Liver (tissue), 9 donors: ENCODE results near the gene CREB3L2. TPM values are rescaled to one million over a fixed set of nuclear protein-coding genes. Genes with fewer than 3 reads are reported as not detected.

ENCODE experiments used
- DNase-seq: peaks from one replicate; pipeline ENCODE4 v3.0.0-alpha.2; 2017; ENCODE audit warnings: low spot score
- H3K27ac ChIP-seq, 2 donors: one replicate each; pipeline ENCODE4 v1.7.0; 2013; ENCODE audit warnings: inconsistent platforms in 2 of 2, low read length in 2 of 2, control low read depth in 1 of 2, low read depth in 1 of 2, mild to moderate bottlenecking in 1 of 2
- H3K27me3 ChIP-seq, 4 donors: one replicate each; pipeline versions ENCODE4 v1.6.1 to v1.7.0; 2013; ENCODE audit warnings: low read length in 3 of 4, inconsistent platforms in 1 of 4, mild to moderate bottlenecking in 1 of 4, moderate library complexity in 1 of 4; ENCODE audit not compliant: control insufficient read depth in 4 of 4, insufficient read depth in 4 of 4
- H3K36me3 ChIP-seq, 4 donors: one replicate each; pipeline versions ENCODE4 v1.6.1 to v1.7.0; 2013; ENCODE audit warnings: low read length in 3 of 4, mild to moderate bottlenecking in 3 of 4, low read depth in 1 of 4, moderate library complexity in 1 of 4; ENCODE audit not compliant: control insufficient read depth in 4 of 4, insufficient read depth in 3 of 4
- H3K4me1 ChIP-seq, 4 donors: one replicate each; pipeline versions ENCODE4 v1.6.1 to v1.7.0; 2013; ENCODE audit warnings: low read length in 3 of 4, mild to moderate bottlenecking in 3 of 4, moderate library complexity in 1 of 4; ENCODE audit not compliant: control insufficient read depth in 4 of 4, insufficient read depth in 4 of 4
- H3K4me3 ChIP-seq, 3 donors: one replicate each; pipeline versions ENCODE4 v1.6.1 to v1.7.0; 2013; ENCODE audit warnings: low read length in 3 of 3, control low read depth in 1 of 3, low read depth in 1 of 3, mild to moderate bottlenecking in 1 of 3
- H3K9ac ChIP-seq, 2 donors: one replicate each; pipeline ENCODE4 v1.7.0; 2013; ENCODE audit warnings: low read length in 2 of 2, mild to moderate bottlenecking in 2 of 2, moderate library complexity in 2 of 2, control low read depth in 1 of 2, low read depth in 1 of 2
- H3K9me3 ChIP-seq, 4 donors: one replicate each; pipeline versions ENCODE4 v1.6.1 to v1.7.0; 2013; ENCODE audit warnings: low read length in 3 of 4; ENCODE audit not compliant: control insufficient read depth in 4 of 4
- EGR1 ChIP-seq, 2 donors: IDR thresholded peaks; 2 replicates each; pipeline ENCODE4 v1.6.1; 2016 to 2018; ENCODE audit warnings: antibody characterized with exemption in 2 of 2, low read depth in 2 of 2
- FOXA1 ChIP-seq: IDR thresholded peaks from 2 replicates; pipeline ENCODE4 v1.6.1; 2016; ENCODE audit warnings: antibody characterized with exemption
- FOXA2 ChIP-seq: IDR thresholded peaks from 2 replicates; pipeline ENCODE4 v1.6.1; 2016; ENCODE audit warnings: antibody characterized with exemption
- GABPA ChIP-seq, 2 donors: IDR thresholded peaks in 1 of 2; conservative IDR thresholded peaks in 1 of 2; 2 replicates each; pipeline ENCODE4 v1.6.1; 2016; ENCODE audit warnings: antibody characterized with exemption in 2 of 2, mild to moderate bottlenecking in 1 of 2, moderate library complexity in 1 of 2
- HNF4A ChIP-seq, 2 donors: conservative IDR thresholded peaks; 2 replicates each; pipeline ENCODE4 v1.6.1; 2016; ENCODE audit warnings: antibody characterized with exemption in 2 of 2, mild to moderate bottlenecking in 2 of 2
- HNF4G ChIP-seq: IDR thresholded peaks from 2 replicates; pipeline ENCODE4 v1.6.1; 2016; ENCODE audit warnings: antibody characterized with exemption
- JUND ChIP-seq, 2 donors: IDR thresholded peaks; 2 replicates each; pipeline ENCODE4 v1.6.1; 2016; ENCODE audit warnings: antibody characterized with exemption in 2 of 2
- NR2F2 ChIP-seq: IDR thresholded peaks from 2 replicates; pipeline ENCODE4 v1.6.1; 2016; ENCODE audit warnings: antibody characterized with exemption
- RAD21 ChIP-seq, 2 donors: IDR thresholded peaks; 2 replicates each; pipeline ENCODE4 v1.6.1; 2016; ENCODE audit warnings: antibody characterized with exemption in 2 of 2, mild to moderate bottlenecking in 2 of 2
- SP1 ChIP-seq: IDR thresholded peaks from 2 replicates; pipeline ENCODE4 v1.6.1; 2018; ENCODE audit warnings: antibody characterized with exemption, mild to moderate bottlenecking
- TAF1 ChIP-seq: conservative IDR thresholded peaks from 2 replicates; pipeline ENCODE4 v1.6.1; 2016; ENCODE audit warnings: antibody characterized with exemption, mild to moderate bottlenecking
- YY1 ChIP-seq: IDR thresholded peaks from 2 replicates; pipeline ENCODE4 v1.6.1; 2016; ENCODE audit warnings: antibody characterized with exemption, mild to moderate bottlenecking
- WGBS: extraction: QIAGEN DNeasy Blood & Tissue Kit; methylation state at CpG from one replicate; pipeline ENCODE4 v1.1.7; 2013; 5-methylcytosine and 5-hydroxymethylcytosine counted together
- polyA plus RNA-seq, 2 donors: library from polyadenylated mRNA; stranded (reverse) in 1 of 2; unstranded in 1 of 2; fragments of 200-250 nt in 1 of 2; fragments of >200 nt in 1 of 2; fragmentation: Nextera tagmentation in 1 of 2; extraction: Ambion mirVana in 1 of 2; gene quantifications; one replicate each; pipeline versions ENCODE4 v1.2.1 to v1.2.3, GENCODE V29; 2013 to 2015
- total RNA-seq, 2 donors: library from RNA; depleted of rRNA; stranded (reverse); fragments of >200 nt; gene quantifications; one replicate each; pipeline ENCODE4 v1.2.3, GENCODE V29; 2014
- TF ChIP-seq, protein P1 (sequence below): IDR thresholded peaks from 2 replicates; pipeline ENCODE4 v1.6.1; 2016; ENCODE audit warnings: antibody characterized with exemption, mild to moderate bottlenecking
- TF ChIP-seq, protein P2 (sequence below): fragments of 150-350 bp; IDR thresholded peaks from 2 replicates; pipeline ENCODE4 v1.5.1; 2017; ENCODE audit warnings: improper control_type of control experiment, low read depth, low read length; ENCODE audit not compliant: missing input control
- TF ChIP-seq, protein P3 (sequence below): IDR thresholded peaks from 2 replicates; pipeline ENCODE4 v1.6.1; 2016; ENCODE audit warnings: antibody characterized with exemption
- TF ChIP-seq, protein P4 (sequence below): IDR thresholded peaks from 2 replicates; pipeline ENCODE4 v1.6.1; 2016; ENCODE audit warnings: antibody characterized with exemption
- TF ChIP-seq, protein P5 (sequence below): IDR thresholded peaks from 2 replicates; pipeline ENCODE4 v1.6.1; 2016; ENCODE audit warnings: antibody characterized with exemption
- donor health status: healthy.
- donor health status: healthy.
- donor health status: healthy.
- donor health status: healthy.
- donor health status: healthy.

Gene CREB3L2
- total and polyA plus RNA-seq, 4 donors, result 6.7 to 16.6 (median 9.9) TPM

DNA sequence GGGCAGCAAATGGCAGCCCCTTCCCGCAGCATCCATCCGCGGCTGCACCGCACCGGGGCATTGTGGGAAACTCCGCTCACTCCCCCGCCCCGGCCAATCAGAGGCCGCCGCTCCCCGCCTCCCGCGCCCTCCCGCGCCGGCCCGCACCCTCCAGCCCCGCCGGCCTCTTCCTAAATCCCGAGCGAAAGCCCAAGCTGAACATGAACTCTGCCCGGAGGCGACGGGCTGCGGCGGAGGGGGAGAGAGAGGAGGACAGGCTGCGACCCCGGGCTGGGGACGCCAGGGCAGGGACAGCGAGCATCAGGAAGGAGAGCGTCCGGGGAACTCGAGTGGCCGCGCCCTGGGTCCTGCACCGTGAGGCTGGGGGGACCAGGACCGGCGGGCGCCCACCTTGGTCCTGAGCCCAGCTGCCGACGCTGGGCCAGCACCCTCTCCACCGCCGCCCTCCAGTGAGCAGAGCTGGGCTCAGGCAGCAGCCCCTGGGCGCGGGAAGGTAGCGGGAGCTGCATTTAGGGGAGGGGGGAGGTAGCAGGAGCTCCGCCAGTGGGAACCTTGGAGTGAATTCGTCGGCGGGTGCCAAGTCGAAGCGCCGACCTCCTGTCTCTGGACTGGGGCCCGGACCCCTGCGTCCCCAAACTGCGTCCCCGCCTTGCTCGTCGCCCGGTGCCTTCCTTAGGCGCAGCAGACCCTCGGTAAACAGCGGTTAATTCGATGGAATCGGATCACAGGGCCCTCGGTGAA is 154.9 kb downstream of the CREB3L2 start, which contains the start of gene DGKI:
Gene DGKI (minus strand): TSS at position 148 of the 741 bp plus-strand sequence.
- H3K27ac ChIP-seq, result no peak within 1 kb of the TSS
- no peaks in the 10 kb centered on the region for H3K9me3 ChIP-seq
- H3K4me3 ChIP-seq, result peak within 1 kb of the TSS in 1 of 3 donors; percentile 53
- peaks cover 0 to 7% (median 0%) of the 10 kb centered on the region in 4 donors for H3K27me3 ChIP-seq
- no peak within 1 kb of the TSS for H3K9ac ChIP-seq
- DNase-seq, result no peak
- H3K36me3 ChIP-seq, result peaks cover 0 to 2% (median 0%) of the 10 kb centered on the region in 4 donors
- 5% methylated on average over 66 of the region's 66 CpGs for WGBS
- TF ChIP-seq, protein P1, sequence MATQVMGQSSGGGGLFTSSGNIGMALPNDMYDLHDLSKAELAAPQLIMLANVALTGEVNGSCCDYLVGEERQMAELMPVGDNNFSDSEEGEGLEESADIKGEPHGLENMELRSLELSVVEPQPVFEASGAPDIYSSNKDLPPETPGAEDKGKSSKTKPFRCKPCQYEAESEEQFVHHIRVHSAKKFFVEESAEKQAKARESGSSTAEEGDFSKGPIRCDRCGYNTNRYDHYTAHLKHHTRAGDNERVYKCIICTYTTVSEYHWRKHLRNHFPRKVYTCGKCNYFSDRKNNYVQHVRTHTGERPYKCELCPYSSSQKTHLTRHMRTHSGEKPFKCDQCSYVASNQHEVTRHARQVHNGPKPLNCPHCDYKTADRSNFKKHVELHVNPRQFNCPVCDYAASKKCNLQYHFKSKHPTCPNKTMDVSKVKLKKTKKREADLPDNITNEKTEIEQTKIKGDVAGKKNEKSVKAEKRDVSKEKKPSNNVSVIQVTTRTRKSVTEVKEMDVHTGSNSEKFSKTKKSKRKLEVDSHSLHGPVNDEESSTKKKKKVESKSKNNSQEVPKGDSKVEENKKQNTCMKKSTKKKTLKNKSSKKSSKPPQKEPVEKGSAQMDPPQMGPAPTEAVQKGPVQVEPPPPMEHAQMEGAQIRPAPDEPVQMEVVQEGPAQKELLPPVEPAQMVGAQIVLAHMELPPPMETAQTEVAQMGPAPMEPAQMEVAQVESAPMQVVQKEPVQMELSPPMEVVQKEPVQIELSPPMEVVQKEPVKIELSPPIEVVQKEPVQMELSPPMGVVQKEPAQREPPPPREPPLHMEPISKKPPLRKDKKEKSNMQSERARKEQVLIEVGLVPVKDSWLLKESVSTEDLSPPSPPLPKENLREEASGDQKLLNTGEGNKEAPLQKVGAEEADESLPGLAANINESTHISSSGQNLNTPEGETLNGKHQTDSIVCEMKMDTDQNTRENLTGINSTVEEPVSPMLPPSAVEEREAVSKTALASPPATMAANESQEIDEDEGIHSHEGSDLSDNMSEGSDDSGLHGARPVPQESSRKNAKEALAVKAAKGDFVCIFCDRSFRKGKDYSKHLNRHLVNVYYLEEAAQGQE, result no peak
- TF ChIP-seq, protein P2, sequence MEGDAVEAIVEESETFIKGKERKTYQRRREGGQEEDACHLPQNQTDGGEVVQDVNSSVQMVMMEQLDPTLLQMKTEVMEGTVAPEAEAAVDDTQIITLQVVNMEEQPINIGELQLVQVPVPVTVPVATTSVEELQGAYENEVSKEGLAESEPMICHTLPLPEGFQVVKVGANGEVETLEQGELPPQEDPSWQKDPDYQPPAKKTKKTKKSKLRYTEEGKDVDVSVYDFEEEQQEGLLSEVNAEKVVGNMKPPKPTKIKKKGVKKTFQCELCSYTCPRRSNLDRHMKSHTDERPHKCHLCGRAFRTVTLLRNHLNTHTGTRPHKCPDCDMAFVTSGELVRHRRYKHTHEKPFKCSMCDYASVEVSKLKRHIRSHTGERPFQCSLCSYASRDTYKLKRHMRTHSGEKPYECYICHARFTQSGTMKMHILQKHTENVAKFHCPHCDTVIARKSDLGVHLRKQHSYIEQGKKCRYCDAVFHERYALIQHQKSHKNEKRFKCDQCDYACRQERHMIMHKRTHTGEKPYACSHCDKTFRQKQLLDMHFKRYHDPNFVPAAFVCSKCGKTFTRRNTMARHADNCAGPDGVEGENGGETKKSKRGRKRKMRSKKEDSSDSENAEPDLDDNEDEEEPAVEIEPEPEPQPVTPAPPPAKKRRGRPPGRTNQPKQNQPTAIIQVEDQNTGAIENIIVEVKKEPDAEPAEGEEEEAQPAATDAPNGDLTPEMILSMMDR, result no peak
- TF ChIP-seq RAD21 (IDR thresholded peaks at IDR 0.05) (no peak), YY1 (no peak), HNF4G (no peak), EGR1 (IDR thresholded peaks at IDR 0.05; ENCODE audit: low read depth in 2 of 2) (no peak), FOXA1 (no peak), TAF1 (no peak), SP1 (no peak), GABPA (IDR thresholded peaks at IDR 0.05 in 1 of 2, conservative IDR thresholded peaks at IDR 0.05 in 1 of 2) (no peak), JUND (IDR thresholded peaks at IDR 0.05) (no peak)
- TF ChIP-seq, protein P3, sequence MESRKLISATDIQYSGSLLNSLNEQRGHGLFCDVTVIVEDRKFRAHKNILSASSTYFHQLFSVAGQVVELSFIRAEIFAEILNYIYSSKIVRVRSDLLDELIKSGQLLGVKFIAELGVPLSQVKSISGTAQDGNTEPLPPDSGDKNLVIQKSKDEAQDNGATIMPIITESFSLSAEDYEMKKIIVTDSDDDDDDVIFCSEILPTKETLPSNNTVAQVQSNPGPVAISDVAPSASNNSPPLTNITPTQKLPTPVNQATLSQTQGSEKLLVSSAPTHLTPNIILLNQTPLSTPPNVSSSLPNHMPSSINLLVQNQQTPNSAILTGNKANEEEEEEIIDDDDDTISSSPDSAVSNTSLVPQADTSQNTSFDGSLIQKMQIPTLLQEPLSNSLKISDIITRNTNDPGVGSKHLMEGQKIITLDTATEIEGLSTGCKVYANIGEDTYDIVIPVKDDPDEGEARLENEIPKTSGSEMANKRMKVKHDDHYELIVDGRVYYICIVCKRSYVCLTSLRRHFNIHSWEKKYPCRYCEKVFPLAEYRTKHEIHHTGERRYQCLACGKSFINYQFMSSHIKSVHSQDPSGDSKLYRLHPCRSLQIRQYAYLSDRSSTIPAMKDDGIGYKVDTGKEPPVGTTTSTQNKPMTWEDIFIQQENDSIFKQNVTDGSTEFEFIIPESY, result no peak
- TF ChIP-seq, protein P4, sequence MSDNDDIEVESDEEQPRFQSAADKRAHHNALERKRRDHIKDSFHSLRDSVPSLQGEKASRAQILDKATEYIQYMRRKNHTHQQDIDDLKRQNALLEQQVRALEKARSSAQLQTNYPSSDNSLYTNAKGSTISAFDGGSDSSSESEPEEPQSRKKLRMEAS, result no peak
- H3K4me1 ChIP-seq, result peaks cover 5 to 12% (median 8%) of the 10 kb centered on the region in 4 donors

DNA sequence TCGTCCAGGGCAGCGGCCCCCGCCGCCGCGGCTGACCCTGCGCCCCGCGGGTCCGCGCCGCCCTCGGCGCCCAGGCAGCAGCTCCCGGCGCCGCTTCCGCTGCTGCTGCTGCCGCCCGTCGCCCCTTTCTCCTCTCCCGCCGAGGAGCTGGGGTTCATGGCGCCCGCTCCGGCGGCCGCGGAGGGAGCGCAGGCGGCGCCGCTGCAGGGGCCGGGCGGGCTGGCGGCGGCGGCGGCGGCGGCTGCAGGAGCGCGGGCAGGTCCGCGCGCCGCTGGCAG is 155.4 kb downstream of the CREB3L2 start:
- peaks cover 5 to 12% (median 8%) of the 10 kb centered on the region in 4 donors for H3K4me1 ChIP-seq
- H3K27ac ChIP-seq, result no peak overlapping the region
- H3K9me3 ChIP-seq, result no peaks in the 10 kb centered on the region
- WGBS, result 1% methylated on average over 47 of the region's 47 CpGs
- no peak for DNase-seq
- H3K9ac ChIP-seq, result no peak overlapping the region
- peaks cover 0 to 7% (median 0%) of the 10 kb centered on the region in 4 donors for H3K27me3 ChIP-seq
- peak overlapping the region in 1 of 3 donors; percentile 53 for H3K4me3 ChIP-seq
- no peaks in the 10 kb centered on the region for H3K36me3 ChIP-seq
- no peak for TF ChIP-seq YY1
- TF ChIP-seq, protein P1, result no peak
- TF ChIP-seq, protein P5, sequence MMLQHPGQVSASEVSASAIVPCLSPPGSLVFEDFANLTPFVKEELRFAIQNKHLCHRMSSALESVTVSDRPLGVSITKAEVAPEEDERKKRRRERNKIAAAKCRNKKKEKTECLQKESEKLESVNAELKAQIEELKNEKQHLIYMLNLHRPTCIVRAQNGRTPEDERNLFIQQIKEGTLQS, result no peak
- no peak for TF ChIP-seq SP1
- TF ChIP-seq HNF4G, result no peak
- TF ChIP-seq TAF1, result no peak
- no peak for TF ChIP-seq FOXA1
- TF ChIP-seq NR2F2, result no peak
- no peak for TF ChIP-seq EGR1 (IDR thresholded peaks at IDR 0.05; ENCODE audit: low read depth in 2 of 2)
- TF ChIP-seq, protein P2, result no peak
- TF ChIP-seq HNF4A (conservative IDR thresholded peaks at IDR 0.05), result no peak
- TF ChIP-seq FOXA2, result no peak
